NB4 (cell line): ENCODE measurements around the gene ARHGEF17.

Experiments used
- CTCF ChIP-seq: IDR thresholded peaks from one replicate; pipeline ENCODE4 v1.5.1; 2012; ENCODE audit warnings: low read depth, low read length
- POLR2A ChIP-seq: IDR thresholded peaks from 2 replicates; pipeline ENCODE4 v1.6.1; 2011; ENCODE audit warnings: mild to moderate bottlenecking; ENCODE audit not compliant: insufficient read length; ENCODE audit errors: extremely low read depth

DNA sequence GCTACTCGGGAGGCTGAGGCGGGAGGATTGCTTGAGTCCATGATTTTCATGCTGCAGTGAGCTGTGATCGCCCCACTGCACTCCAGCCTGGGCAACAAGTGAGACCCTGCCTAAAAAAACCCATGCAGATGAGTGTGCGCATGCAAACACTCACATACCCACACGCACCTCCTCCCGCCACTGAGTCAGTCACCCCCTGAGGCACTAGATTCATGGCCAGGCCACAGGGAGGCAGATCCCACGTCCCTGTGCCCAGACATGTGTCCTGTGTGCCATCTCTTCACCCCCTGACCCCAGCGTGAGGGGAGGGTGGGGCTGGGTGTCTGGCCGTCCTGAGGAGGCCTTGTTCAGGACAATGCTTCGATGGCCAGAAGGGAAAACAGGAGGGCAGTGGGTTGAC lies 83.6 kb downstream of the ARHGEF17 start:
- TF ChIP-seq POLR2A, result no peak
- no peak for TF ChIP-seq CTCF
